Activated CD4-positive, alpha-beta T cell treated with anti-CD3 and anti-CD28 coated beads for 1 hour (primary cell): ENCODE measurements around the gene ACACB.

Experiments used
- DNase-seq: peaks from one replicate; pipeline ENCODE4 v3.0.0-alpha.2; 2020

Gene ACACB

DNA sequence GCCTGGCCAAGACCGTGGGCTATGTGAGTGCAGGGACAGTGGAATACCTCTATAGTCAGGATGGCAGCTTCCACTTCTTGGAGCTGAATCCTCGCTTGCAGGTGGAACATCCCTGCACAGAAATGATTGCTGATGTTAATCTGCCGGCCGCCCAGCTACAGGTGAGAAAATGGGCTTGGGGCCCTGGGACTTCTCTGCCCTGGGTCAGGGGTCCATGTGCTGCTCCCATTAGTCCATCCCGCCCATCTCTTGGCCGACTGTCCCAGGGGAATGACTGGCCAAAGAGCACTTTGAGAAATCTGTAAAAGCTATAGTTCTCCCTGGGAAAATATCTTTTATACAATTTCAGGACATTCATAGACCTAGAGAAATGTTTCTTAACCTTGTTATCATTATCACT is 63.5 kb downstream of the ACACB start:
- DNase-seq, result no peak

DNA sequence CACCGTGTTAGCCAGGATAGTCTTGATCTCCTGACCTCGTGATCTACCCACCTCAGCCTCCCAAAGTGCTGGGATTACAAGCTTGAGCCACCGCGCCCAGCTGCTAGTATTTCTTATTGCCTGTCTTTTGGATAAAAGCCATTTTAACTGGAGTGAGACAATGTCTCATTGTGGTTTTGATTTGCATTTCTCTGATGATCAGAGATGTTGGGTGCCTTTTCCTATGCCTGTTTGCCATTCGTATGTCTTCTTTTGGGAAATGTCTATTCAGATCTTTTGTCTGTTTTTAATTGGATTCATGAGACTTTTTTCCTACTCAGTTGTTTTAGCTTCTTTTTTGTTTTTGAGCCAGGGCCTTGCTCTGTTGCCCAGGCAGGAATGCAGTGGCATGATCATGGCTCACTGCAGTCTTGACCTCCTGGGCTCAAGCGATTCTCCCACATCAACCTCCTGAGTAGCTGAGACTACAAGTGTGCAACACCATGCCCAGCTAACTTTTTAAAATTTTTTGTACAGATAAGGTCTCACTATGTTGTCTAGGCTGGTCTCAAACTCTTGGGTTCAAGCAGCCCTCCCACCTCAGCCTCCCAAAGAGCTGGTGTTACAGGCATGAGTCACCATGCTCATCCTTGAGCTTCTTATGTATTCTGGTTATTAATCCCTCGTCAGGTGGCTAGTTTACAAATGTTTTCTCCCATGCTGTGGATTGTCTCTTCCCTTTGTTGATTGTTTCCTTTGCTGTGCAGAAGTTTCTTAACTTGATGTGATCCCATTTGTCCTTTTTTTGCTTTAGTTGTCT is 65.9 kb downstream of the ACACB start:
- no peak for DNase-seq

DNA sequence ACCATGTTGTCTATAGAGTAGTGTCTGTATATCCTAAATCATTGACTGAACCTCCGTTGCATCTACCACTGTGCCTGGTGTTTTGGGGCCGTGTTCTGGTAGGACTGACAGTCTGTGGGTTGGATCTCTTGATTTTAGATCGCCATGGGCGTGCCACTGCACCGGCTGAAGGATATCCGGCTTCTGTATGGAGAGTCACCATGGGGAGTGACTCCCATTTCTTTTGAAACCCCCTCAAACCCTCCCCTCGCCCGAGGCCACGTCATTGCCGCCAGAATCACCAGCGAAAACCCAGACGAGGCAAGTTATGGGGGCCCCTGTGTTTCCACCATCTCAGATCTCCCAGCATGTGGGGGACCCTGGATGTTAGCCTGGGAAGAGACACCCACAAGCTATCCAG is 69.1 kb downstream of the ACACB start:
- no peak for DNase-seq

DNA sequence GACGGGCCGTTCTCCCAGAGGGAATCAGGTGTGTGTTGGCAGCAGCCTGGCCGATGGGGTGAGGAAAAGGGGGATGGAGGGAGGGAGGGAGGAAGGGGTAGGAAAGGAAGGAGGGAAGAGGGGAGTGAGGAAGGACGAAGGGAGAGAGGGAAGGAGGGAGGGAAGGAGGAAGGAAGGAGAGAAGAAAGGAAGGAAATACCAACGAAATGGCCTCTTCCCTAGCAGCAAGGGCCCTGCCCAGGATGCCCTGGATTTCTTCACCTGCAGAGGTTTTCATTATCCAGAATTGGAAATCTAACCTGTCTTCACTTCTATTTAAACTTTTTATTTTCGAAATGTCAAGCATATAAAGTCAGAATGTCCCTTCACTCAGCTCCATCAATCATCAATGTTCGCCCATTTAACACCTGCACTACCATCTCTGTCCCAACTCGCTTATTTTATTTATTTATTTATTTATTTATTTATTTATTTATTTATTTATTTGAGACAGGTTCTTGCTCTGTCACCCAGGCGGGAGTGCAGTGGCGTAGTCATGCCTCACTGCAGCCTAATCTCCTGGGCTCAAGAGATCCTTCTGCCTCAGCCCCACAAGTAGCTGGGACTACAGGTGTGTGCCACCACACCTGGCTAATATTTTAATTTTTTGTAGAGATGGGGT is 70.7 kb downstream of the ACACB start:
- no peak for DNase-seq

DNA sequence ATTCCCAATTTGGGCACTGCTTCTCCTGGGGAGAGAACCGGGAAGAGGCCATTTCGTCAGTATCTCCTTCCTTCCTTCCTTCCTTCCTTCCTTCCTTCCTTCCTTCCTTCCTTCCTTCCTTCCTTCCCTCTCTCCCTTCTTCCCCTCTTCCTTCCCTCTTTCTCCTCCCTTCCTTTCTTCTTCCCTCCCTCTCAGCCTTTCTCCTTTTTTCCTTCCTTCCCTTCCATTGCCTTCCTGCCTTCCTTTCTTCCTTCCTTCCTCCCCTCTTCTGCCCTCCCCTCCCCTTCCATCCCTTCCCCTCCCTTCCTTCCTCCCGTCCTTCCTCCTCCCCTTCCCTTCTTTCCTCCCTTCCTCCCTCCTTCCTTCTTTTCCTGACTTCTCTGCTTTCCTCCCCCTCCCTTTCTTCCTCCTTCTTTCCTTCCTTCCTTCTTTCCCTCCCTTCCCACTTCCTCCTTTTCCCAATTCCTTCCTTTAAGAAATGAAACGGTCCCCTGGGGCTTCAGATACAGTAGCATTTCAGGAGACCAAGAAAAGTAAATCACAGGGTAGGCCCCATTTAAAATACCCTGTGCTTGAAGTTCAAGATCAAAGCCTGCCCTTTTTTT is 71.8 kb downstream of the ACACB start:
- DNase-seq, result no peak

DNA sequence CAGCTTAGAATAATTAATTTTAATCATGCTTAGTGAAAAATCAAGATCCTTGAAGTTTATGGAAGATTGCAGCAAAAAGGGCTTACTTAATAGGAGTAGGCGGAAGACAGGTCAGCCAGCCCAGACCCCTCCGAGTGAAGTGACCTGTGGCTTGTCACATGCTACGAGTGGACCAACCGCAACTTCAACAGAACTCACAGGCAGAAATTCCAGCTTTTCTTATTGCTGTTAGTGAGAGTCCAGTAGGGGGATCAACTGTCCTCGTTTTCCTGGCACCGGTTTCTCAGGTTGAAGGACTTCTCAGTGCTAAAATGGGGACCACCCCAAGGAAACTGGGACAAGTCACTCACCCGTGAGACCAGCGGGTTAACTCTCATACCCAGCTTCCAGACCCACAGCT is 72.9 kb downstream of the ACACB start:
- DNase-seq, result no peak

DNA sequence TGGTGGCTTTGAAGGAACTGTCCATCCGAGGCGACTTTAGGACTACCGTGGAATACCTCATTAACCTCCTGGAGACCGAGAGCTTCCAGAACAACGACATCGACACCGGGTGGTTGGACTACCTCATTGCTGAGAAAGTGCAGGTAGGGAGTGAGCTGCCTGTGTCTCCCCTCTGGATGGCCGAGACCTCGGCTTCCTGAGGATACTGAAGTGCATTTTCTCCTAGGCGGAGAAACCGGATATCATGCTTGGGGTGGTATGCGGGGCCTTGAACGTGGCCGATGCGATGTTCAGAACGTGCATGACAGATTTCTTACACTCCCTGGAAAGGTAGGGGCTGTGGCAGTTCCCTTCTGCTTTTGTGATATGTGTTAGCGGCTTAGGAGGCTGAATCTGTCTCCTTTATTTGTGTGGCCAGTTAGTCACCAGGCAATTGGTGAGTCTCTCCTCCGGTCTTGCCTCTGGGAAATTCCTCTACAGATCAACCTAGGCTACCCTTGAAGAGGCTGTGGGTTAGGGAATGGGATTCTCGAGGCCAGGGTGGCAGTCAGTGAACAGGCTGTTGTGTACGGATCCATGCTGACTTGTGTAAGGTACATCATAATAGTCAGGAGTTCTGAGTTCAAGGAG is 75.3 kb downstream of the ACACB start:
- no peak for DNase-seq

DNA sequence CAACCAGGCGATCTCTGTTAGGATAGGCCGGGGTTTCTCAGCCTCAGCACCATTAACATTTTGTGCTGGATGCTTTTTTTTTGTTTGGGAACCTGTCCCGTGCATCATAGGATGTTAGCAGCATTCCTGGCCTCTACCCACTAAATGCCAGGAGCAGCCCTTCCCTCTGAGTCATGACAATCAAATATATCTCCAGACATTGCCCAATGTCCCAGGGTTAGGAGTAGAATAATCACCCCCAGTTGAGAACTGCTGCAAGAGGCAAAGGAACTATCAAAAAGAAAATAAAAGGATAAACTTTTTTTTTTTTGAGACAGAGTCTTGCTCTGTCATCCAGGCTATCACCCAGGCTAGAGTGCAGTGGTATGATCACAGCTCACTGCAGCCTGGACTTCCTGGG is 76.0 kb downstream of the ACACB start:
- DNase-seq, result no peak

DNA sequence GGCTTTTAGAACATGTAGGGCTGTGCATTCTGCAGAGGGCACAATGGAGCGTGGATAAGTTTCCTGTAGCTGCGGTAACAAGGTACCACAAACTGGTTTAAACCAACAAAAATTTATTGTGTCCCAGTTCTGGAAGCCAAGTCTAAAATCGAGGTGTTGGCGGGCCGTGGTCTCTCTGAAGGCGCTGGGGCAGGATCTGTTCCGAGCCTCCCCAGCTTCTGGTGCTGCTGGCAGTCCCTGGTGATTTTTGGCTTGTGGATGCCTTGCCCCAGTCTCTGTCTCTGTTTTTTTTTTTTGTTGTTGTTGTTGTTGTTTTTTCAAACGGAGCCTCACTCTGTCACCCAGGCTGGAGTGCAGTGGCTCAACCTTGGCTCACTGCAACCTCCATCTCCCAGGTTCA is 77.5 kb downstream of the ACACB start:
- DNase-seq, result no peak

DNA sequence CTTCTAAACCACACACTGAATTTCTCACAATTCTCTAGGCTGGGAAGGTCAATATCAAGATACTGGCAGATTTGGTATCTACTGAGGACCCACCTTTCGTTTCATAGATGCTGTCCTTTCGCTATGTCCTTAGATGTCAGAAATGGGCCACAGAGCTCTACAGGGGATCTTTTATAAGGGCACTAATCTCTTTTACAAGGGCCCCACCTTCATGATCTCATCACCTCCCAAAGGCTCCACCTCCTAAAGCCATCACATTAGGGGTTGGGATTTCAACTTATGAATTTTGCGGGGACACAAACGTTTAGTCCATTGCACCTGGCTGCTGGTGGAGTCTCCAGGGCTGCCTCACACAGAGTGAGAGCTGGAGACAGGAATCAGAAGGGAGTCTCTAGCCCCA is 79.9 kb downstream of the ACACB start:
- DNase-seq, result no peak

DNA sequence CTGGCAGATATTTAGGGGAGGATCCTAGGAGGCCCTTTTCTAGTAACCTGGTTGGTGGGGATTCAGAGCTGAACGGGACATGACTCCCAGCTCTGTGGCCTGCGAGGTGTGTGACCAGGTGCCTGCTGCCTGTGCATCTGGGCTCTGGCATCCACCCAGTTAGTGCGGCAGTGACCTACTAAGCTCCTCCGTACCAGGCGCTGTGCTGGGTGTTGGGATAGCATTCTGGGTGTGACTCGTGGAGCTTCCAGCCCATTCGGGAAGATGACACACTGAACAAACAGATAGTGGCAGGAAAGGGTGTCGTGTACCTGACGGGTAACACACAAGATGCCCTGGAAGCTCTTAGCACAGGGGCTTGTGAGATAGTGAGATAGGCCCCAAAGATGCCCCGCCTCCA is 80.9 kb downstream of the ACACB start:
- no peak for DNase-seq

DNA sequence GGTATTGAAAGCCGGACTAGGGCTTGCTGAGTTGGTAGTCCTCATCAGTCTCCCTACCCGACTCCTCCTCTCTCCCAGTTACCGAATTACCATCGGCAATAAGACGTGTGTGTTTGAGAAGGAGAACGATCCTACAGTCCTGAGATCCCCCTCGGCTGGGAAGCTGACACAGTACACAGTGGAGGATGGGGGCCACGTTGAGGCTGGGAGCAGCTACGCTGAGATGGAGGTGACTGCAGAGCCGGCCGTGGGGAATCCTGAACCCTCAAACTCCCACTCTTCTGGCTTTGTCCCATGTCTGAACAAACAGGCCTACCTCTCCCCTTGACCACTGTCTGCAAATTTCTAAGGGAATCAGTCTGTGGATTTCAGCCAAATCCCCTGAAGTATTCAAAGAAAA is 82.9 kb downstream of the ACACB start:
- no peak for DNase-seq

DNA sequence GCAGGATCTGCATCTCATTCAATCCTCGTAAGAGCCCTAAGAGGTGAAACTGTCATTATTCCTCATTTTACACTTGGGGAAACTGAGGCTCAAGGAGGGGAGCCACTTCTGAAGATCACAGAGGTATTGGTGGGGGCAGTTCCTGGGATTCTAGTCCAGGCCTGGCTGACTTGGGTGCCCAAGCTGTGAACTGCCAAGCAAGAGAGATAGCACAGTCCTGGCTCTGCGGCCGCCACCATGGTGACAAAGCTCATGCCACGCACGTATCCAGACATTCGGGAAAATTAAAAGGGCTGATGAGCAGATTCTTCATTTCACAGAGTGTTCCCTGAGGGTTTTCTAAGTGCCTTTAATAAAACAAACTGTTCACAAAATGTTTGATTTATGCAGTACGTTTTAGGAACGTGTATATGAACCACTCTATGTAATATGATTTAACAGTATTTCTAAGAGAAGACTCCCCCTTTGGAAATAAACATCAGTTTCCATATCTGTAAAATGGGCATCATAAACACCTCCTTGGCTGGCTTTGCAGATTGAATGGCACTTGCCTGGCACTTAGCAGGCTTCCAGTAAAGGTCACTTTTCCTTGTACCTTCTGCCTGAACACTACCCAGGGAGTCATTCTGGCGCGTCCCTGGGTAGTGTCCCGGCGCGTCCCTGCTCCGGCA is 84.6 kb downstream of the ACACB start:
- no peak for DNase-seq

DNA sequence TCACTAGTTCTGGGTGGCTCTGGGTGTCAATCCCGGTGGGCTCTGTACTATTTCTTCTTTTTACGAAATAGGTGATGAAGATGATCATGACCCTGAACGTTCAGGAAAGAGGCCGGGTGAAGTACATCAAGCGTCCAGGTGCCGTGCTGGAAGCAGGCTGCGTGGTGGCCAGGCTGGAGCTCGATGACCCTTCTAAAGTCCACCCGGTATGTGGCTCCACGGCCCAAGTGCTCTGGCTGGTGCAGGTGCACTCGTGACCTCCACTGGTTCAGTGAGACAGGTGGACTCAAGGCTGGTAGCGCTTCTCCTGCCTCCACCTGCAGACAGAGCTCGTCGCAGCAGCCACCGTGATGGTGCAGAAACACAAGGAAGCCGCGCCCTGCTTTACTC is 85.1 kb downstream of the ACACB start:
- DNase-seq, result no peak

DNA sequence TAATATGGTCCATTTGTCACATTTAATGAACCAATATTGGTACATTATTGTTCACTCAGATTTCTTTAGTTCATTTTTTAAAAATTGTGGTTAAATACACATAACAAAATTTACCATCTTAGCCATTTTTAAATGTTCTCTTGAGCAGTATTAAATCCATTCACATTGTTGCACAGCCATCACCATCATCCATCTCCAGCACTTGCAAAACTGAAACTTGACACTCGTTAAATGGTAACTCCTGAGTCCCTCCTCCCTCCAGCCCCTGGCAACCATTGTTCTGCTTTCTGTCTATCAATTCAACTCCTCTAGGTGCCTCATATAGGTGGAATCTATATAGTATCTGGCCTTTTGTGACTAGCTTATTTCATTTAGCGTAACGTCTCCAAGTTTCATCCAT is 86.4 kb downstream of the ACACB start:
- DNase-seq, result no peak

DNA sequence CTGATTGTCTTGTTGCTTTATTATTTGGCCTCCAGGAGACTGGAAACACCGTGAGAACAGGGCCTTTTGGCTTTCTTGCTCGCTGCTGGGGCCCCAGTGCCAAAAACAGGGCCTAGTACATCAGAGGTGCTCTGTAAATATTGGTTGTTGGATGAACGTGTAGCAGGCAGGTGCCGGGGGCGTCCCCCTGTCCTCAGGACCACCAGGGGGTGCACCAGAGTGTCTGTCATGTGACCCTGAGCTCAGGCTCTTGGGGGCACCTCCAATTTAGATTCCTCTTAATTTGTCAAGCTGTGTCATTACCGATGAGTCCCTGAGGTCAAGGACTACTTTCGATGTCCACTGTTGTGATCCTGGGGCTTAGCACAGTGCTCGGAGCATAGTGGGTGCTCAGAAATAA is 87.1 kb downstream of the ACACB start:
- no peak for DNase-seq

DNA sequence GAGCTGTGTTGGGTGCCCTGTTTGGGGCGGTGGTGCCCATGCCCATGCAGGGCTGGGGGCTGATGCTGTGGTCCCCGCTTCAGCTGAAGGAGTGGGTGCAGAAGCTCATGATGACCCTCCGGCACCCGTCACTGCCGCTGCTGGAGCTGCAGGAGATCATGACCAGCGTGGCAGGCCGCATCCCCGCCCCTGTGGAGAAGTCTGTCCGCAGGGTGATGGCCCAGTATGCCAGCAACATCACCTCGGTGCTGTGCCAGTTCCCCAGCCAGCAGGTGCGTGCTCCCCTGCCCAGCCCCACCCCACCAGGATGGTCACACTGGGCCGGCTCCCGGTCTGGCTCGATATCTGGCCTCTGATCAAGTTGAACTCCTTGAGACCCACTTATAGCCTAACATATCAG is 92.7 kb downstream of the ACACB start:
- no peak for DNase-seq

DNA sequence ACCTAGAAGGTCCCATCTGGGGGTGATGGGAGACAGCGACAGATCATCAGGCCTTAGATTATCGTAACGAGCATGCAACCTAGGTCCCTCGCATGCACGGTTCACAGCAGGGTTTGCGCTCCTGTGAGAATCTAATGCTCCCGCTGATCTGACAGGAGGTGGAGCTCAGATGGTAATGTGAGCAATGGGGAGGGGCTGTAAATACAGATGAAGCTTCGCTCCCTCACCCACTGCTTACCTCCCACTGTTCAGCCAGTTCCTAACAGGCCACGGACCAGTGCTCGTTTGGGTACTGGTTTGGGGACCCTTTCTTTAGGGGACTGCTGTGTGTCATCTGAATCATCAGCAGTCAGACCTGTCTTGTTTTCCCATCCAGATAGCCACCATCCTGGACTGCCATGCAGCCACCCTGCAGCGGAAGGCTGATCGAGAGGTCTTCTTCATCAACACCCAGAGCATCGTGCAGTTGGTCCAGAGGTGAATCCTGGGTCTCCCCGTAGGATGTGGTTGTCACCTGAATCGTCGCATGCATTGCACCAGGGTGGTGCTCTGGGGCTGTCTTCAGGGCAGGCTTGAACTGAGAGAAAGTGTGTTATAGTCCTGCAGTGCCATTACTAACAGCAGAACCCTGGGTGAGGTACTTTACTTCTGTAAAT is 96.2 kb downstream of the ACACB start:
- DNase-seq, result no peak

DNA sequence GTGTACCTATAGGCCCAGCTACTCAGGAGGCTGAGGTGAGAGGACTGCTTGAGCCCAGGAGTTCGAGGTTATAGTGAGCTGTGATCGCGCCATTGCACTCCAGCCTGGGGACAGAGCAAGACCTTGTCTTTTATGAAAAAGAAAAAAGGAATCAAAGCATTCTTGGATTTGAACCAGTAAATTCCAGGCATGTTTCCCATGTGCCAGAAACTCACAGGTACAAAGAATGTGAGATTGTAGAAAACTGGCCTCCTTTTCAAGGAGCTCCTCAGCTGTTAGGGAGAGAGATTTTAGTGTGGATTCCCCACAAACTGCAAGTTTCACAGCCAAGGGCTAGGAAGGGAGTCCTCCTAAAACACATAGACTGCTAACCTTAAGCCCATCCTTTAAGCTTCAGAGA is 97.7 kb downstream of the ACACB start:
- no peak for DNase-seq

DNA sequence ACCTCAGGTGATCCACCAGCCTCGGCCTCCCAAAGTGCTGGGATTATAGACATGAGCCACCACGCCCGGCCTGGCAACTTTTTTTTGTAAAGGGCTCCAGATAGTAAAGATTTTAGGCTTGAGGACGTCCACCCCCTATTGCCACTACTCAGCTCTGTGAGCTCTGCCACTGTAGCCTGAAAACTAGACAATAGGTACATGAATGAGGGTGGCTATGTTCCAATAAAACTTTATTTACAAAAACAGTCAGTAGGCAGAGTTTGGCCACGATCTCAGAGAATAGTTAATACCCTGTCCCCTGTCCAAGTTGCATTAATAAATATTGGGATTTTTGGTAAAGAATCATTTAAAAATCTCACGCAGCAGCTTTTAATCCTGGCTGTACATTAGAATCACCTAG is 102.6 kb downstream of the ACACB start:
- no peak for DNase-seq

DNA sequence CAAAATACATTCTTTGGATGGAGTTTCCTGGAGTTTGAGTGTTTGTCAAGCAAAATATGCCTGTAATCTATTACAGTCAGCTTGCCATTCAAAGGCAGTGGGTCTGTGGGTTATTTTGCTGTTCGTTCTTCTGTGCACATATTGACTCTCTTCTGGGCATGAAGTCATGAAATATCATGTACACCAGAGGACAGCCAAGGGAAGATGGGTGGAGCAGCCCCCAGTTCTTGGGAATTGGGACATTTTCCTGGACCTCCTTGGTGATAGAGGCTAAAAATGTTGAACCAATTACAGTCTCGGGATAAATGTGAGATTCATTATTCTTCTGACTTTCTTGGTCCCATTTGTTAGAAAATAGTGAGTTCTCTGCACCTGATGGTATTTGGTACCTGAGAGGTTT is 103.6 kb downstream of the ACACB start:
- DNase-seq, result no peak

DNA sequence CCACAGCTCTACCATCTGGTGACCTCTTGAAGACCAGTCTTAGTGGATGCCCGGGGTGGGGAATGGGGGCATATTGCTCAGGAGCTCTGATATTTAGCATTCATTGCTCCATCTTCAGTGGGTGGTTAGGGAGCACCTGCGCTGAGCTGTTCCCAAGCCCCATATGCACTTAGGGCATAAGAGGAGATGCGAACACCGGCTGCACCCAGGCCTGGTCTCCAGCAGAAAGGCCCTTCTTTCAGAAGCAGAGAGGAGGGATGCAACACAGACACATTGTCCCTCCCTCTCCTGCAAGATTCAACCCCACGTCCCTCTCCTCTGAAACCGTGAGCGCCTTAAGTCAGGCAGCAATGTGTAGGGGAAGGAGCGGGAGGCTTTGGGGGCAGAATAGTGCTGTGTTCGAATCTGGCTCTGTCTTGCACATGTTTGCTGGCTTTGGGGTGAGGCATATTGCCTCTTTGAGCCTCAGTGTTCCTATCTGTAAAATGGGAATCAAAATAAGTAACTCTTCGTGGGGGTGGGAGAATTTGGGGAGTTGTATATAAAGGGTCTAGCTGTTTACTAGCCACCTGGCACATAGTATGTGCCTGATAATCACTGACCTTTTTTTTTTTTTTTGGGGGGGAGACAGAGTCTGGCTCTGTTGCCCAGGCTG is 105.0 kb downstream of the ACACB start:
- no peak for DNase-seq
